Suppressor macrophage treated with lipopolysaccharide for 1 hour (primary cell): ENCODE results near the gene CHD6.

ENCODE experiments used
- DNase-seq, 3 donors: peaks; one replicate each; pipeline ENCODE4 v3.0.0-alpha.2; 2020 to 2022

The CHD6 gene

GRCh38 chr20:41586772-41587171, 31.4 kb downstream of the CHD6 start:
- DNase-seq, result peak in 2 of 3 donors; percentile 1 to 18

GRCh38 chr20:41580350-41580749, 37.8 kb downstream of the CHD6 start:
- DNase-seq, result no peak

GRCh38 chr20:41577129-41578009, 40.8 kb downstream of the CHD6 start:
- DNase-seq, result no peak

DNA sequence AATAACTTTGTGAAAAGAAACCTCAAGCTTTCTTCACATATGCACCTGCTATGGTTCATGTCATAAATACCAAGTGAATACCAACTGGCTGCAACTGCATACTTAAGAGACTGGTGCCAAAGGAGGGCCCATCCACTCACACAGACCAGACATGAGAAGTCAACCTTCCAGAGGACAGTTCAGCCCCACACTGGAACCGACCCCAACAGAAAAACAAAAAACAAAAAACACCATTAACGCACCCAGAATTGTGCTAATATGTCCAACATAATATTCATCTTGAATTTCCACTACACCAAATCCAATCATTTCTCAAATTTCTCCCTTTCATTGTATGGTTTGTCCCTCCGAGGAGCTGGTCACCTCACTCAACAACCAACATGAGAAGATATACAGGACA, 42.8 kb downstream of the CHD6 start:
- no peak for DNase-seq

- DNase-seq, result no peak
Observed at GRCh38 chr20:41574802-41575389, 43.3 kb downstream of the CHD6 start.

DNA sequence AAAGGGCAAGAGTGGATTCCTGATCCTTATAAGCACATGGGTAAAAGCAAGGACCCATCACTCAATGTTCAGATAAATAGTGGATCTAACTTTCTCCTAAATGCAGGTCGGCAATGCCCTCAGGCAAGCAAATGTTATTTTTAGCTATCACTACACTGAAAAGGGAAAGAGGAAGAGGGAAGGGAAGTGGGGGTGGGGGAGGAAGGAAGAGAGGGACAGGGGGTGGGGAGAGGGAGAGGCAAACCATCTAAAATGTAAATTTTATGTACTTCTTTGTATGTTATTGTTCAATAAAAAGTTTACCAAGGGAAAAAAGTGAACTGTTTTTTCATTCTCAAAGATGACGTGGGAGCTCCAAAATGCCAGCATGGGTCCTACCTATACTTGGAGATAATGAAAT, 44.2 kb downstream of the CHD6 start:
- DNase-seq, result no peak

DNA sequence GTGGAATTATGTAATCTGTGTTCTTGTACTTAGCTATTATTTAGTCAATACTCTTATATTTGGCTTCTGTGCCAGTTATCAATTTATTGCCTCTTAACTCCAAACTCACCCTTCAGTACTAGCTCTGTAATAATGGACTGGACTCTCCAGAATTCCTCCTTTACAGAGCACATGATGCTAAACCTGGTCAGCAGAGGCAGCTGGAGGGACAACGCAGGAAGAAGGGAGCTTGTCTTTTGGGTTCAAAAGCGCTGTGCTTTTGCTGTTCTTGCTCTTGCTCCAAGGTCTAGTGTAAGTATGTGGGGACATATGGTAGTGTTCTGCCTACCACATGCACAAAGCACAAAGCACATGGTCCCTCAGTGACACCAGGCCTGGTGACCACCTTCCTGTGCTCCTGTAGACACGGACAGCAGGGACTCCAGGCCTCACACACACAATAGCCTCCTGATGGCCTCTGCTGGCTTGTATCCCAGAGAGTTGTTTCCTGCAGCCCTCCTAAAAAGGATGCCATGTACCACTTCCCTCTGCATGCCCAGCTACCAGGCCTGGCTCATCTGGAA, 46.1 kb downstream of the CHD6 start:
- DNase-seq, result no peak

GRCh38 chr20:41571006-41571405, 47.2 kb downstream of the CHD6 start:
- DNase-seq, result no peak

DNA sequence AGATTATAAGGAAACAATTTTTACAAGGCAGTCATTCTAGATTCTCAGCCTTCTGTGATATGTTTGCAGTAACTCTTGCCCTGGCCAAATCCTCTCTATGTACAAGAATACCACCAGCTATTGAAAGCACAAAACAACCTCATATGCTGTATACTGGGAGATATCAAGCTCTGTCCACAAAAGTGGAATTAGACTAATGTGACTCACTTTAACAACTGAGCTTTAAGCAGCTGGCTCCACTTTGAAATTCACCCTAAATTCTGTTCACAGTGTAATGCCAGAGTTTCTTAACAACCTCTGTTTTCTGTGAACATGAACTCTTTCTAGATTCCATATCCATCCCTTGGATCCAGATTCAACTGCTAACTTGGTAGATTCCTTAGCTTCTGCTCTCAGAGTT, 47.6 kb downstream of the CHD6 start:
- no peak for DNase-seq

DNA sequence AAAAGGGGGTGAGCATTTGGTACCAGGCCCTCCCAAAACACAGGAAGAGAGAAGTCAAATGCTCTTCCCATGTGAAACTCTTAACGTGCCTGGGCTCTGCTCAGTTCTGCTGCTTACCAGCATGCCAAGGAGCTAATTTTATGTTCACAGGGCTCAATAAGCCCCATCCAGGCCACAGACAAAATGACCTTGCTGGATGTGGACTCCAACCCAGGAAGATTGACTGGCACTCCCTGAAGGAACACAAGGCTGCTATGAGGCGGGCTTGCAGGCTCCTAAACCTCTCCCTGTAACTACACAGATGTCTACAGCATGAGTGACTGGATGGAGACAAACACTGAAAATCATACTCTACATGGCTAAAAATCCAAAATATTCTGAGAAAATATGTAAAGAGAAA, 50.6 kb downstream of the CHD6 start:
- no peak for DNase-seq

- no peak for DNase-seq
Observed at GRCh38 chr20:41566896-41567527, 51.2 kb downstream of the CHD6 start.

- DNase-seq, result no peak
Observed at GRCh38 chr20:41563087-41563486, 55.1 kb downstream of the CHD6 start.

GRCh38 chr20:41560970-41561369, 57.2 kb downstream of the CHD6 start:
- DNase-seq, result peak in 1 of 3 donors; percentile 10

- DNase-seq, result no peak
Observed at GRCh38 chr20:41559658-41560057, 58.5 kb downstream of the CHD6 start.

DNA sequence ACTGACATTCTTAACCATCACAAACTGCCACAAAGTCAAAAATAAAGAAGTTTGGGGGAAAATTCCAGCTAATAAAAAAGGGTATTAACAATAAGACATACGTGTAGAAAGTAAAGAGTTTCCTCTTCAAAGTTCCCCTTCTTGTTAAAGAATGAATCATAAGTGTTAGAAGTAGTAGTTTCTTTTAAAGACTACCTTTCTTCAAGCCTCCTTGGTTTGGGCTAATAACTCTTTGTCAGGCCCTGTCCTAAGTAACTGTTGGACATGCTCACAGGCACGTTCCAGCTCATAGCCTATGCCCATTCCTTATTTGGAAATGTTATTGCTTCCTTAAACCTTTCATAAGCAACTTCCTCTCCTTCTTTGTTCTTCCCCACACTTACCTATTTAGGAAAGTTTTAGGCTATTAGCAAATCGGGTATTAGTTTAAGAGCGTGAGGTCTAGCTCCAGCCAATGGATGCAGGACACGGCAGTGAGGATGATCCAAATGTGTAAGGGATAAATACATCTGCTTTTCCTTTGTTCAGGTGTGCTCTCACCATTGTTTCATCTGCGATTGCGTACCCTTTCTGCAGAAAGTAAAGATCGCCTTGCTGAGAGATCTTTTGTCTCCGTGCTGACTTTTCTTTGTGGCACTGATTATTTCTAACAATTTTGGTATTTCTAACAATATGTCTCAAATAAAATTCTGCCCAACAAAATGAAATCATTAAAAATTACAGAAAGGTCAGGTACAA, 64.9 kb downstream of the CHD6 start:
- DNase-seq, result peak; percentile 21 to 69 (median 58)

DNA sequence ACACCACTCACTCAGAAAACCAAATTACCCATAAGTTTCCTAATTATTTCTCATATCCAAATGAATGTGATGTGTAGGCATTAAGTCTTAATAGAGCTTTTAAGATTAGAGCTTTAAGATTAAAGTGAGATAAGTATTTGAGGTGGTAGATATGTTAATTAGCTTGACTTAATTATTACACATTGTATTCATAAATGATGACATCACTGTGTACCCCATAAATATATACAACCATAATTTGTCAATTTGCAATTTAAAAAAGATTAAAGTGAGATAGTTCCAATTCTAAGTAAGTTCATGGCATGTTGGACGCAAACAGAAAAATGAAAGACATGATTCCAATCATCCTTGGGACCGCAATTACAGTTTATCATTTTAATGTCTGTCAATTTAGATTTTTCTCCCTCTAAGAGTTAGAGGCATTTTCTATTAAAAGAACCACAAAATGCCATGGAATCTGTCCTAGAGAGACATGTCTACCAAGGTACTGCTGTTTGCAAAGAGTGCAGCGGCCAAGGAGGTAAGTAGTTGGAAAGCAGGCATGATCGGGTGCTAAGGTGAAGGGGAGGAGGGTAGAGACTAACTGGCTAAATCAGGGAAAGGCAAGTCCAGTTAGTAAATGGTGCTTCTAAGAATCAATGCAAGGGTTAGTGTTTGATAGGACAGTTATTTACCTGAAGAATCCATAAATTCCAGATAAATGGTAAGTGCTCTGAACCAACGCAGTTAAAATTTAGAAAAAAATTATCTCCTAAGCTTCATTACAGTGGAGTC, 65.7 kb downstream of the CHD6 start:
- peak in 1 of 3 donors; percentile 47 for DNase-seq

GRCh38 chr20:41551011-41551705, 67.0 kb downstream of the CHD6 start:
- DNase-seq, result no peak

GRCh38 chr20:41547221-41547620, 71.0 kb downstream of the CHD6 start:
- no peak for DNase-seq

- DNase-seq, result no peak
Observed at GRCh38 chr20:41546535-41546934, 71.6 kb downstream of the CHD6 start.

DNA sequence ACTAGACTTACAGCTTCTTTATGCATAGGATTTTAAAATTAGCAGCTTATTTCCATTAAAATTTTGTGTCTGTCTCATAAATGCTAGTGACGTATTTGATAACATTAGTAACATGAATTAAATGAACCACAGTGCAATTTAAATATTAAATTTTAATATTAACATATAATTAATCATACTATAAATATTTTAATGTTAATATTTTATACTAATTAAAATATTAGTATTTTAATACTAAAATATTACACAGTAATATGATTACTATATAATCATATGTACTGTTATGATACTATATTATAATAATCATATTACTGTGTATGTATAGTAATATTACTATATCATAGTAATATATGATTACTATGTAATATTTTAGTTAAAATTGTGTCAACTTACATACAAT, 73.7 kb downstream of the CHD6 start:
- no peak for DNase-seq

DNA sequence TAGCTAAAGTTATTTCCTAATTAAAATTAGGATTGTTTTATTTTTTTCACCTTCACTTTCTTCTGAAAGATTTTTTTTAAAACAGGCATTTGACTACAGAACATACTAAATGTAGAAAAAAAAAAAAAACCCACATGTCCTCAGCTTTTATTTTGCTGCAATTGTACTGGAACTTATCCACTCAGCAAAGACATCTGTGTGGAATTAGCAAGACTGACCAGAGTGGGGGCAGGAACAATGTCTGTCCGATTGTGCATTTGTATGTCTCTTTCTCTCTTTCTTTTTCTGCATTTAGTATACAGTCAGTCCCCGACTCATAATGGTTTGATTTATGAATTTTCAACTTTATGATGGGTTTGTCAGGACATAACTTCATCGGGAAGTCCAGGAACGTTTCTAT, 77.3 kb downstream of the CHD6 start:
- no peak for DNase-seq

DNA sequence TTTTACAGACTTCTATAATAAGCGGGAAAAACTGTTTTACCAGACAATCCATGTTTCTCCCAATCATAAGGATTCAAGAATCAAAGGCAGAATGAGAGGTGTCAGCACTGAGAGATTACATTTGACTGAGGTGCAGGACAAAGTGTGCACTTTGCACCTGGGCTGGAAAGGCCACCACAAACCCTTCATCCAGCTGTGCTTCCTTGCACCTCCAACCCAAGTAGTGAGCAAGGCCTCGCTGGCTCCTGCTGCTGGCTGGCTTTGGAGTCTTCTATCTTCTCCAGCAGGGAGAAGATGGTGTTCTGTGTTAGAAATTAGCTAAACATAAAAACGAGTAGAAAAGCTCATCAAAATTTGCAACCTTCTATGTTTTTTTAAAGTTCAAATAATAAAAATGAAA, 77.7 kb downstream of the CHD6 start:
- no peak for DNase-seq
